ENCODE data around the gene C1orf35. TPM values are rescaled to one million over a fixed set of nuclear protein-coding genes. Genes with fewer than 3 reads are reported as not detected.

C1orf35 gene
- total RNA-seq, 1 donor from 2014 or later, result 22.4 TPM

DNA sequence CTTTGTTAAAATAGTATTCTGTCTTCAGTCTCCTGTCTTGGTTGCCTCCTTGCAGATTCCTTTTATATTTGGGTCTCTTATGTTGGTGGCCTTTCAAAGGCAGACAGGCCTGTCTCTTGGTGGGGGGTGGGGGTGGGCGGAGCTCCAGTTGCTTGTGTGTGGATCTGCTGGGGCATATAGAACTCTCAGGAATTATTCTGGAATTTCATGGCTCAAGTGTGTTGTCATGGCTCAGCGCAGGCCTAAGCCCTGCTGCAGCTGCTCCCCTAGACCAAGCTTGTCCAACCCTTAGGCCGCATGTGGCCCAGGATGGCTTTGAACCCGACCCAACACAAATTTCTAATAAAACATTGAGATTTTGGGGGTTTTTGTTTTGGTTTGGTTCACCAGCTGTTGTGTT lies 8.0 kb downstream of the C1orf35 start:
- DNase-seq (ENCODE audit: low spot score), result no peak

- no peak for DNase-seq (ENCODE audit: low spot score)
Measured at GRCh38 chr1:228094432-228095016, 8.6 kb downstream of the C1orf35 start.

GRCh38 chr1:228093050-228093906 lies 9.8 kb downstream of the C1orf35 start:
- DNase-seq (ENCODE audit: low spot score), result no peak

- DNase-seq (ENCODE audit: low spot score), result no peak
Measured at GRCh38 chr1:228092342-228093049, 10.6 kb downstream of the C1orf35 start.

GRCh38 chr1:228091084-228091483 lies 12.0 kb downstream of the C1orf35 start:
- no peak for DNase-seq (ENCODE audit: low spot score)

- DNase-seq (ENCODE audit: low spot score), result no peak
Measured at GRCh38 chr1:228090613-228091081, 12.5 kb downstream of the C1orf35 start.

DNA sequence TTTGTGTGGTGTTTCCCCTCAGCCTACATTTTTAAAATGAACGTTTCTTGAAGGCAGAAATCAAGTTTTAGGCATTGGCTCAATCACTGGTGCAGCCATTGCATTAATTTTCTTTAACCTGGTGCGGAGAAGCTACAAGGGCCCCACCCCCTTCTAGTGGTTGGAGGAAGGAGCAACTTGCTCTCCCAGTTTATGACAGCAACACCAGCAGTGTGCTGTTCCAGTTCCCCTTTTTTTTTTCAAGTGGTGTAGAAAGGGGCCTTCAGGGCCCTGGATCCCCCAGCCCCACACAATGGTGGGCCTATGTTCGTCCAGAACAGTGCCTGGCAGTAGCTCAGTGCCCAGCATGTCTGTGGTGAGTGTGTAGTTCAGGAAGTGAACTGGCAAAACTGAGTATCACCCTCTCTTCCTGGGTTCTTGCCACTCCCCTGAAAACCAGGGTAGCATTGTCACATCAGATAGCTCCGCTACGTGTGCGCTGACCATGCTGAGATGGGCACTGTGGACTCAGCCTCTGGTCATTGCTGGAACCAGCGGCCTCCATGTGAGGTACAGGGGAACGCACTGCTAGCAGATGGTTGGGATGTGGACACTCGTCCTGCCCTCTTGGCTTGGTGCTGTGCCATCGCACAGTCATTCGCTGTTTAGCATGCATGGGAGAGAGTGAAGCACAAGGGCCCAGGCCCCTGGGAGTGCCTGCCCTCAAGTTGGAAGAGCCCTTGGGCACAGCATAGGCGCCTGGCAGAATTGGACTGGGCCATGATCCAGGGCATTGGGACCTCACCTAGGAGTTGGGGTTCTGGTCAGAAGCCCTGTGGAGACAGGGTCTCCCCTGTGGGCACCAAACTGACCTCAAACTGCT lies 13.4 kb downstream of the C1orf35 start:
- DNase-seq (ENCODE audit: low spot score), result no peak

- no peak for DNase-seq (ENCODE audit: low spot score)
Measured at GRCh38 chr1:228088586-228089498, 14.3 kb downstream of the C1orf35 start.

DNA sequence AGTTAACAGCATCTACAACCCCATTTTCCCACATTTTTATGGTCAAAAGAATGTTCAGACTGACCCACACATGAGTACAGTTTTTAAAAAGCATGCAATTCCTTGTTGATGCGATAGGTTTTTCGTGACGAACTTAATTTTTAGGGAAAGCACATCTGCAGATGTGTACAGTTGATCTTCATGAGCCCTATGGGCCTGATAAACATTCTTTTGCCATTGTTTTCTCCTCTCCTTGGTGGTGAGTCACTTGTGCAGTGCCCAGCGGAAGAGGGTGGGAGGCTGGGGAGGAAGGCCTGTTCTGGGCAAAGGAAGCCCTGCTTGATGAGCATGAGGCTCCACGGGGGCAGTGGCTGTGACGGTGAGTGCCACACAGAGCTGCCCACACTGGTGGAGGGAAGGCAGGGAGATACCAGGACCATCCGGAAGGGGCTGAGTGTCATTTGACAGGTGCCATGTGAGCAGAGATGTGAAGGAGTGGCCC lies 15.3 kb downstream of the C1orf35 start:
- DNase-seq (ENCODE audit: low spot score), result no peak

GRCh38 chr1:228085287-228085951 lies 17.7 kb downstream of the C1orf35 start:
- DNase-seq (ENCODE audit: low spot score), result no peak

GRCh38 chr1:228084797-228085196 lies 18.3 kb downstream of the C1orf35 start:
- DNase-seq (ENCODE audit: low spot score), result no peak

GRCh38 chr1:228084325-228084724 lies 18.8 kb downstream of the C1orf35 start:
- no peak for DNase-seq (ENCODE audit: low spot score)

DNA sequence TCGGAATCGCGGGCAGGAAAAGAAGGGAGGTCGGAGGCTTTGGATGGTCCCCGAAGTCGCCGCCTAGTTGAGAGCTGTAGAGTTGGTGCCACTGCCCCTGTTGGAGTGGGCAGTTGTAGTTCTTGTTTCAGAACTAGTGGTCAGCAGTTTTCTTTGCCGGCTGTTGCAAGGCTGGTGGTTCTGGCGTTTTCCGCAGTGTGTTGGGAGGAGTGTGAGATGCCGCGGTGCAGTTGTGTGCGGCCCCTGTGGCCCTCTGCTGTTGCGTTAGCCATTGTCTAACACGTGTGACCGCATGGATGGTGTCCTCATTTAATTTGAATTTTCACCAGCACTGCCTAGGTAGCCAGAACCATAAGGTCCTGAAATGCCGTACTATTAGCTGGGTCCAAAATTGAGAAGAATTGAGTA lies 19.2 kb downstream of the C1orf35 start:
- no peak for DNase-seq (ENCODE audit: low spot score)

DNA sequence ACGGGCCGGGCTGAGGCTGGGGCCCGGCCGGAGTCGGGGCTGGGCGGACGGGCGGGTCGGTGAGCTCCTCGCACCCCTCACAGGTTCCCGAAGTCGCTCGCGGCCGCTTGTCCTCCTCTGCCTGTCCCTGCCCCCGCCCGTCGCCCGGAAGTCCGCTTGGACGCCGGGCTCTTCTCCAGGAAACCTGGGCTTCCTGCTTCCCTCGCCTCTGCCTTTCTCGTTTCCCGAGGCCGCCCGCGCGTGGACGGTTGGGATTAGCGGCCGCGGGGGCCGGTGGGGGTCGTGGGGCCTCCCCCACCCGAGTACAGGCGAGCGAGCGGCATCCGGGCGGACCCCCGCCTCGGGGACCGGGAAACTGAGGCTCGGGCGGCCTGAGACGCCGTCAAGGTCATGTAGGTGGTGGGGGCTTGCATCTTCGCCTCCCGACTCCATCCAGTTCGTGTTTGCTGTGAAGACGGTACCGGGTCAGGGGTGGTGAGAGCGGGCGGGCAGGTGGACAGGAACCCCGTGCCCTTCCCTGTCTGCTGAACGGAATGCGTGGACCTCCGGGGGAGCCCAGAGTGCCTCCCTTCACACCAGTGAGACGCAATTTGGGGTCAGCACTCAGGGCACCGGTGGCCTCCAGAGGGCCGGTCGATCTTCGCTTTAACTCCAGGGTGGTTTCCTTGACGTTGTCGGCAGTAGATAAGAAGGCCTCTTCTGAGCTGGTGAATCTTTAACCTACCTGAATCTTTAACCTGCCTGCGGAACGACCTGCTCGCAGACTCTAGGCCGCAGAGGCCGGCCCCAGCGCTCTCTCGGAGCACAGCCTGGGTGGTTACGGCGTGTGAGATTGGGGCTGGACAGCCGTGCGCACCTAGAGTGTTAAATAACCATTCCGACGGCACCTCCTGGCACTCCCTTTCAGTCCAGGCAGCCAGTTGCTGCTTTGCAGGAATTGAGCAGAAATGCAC lies 19.9 kb downstream of the C1orf35 start:
- DNase-seq (ENCODE audit: low spot score), result peak; percentile 61

DNA sequence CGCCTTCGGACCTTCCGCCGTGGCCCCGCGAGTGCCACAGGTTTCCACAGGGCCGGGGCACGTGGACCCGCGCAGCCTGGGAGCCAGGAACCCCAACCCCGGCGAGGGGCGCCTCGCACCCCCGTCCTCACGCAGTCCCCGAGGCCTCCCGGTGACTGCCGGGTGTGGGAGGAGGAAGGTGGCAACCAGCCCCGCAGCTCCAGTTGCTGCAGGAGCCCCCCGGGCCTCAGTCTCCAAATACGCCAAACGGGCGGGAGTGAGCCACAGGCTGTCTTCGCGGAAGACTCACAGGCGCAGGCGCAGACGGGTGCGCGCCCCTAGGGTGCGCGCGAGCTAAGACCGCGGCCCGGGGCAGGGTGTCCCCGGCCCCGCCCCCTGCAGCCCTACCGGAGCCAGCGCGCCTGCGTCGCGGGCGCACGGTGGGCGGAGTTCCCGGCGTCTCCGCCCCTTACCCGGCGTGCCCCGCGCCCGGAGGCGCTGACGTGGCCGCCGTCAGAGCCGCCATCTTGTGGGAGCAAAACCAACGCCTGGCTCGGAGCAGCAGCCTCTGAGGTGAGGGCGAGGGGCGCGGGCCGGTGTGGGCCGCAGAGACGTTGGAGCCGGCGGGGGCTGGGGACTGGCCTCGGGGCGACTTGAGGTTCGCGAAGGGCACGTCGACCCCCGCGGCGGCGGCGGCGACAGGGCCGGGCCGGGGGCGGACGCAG lies 20.8 kb downstream of the C1orf35 start, which contains the start of gene ARF1:
Gene ARF1, plus strand, starts transcription at position 495 of the 704 bp plus-strand sequence. CDS start 14,407 bp downstream, outside the sequence.
- peak; percentile 92 for DNase-seq (ENCODE audit: low spot score)

GRCh38 chr1:228081578-228082213 lies 21.4 kb downstream of the C1orf35 start:
- no peak for DNase-seq (ENCODE audit: low spot score)

DNA sequence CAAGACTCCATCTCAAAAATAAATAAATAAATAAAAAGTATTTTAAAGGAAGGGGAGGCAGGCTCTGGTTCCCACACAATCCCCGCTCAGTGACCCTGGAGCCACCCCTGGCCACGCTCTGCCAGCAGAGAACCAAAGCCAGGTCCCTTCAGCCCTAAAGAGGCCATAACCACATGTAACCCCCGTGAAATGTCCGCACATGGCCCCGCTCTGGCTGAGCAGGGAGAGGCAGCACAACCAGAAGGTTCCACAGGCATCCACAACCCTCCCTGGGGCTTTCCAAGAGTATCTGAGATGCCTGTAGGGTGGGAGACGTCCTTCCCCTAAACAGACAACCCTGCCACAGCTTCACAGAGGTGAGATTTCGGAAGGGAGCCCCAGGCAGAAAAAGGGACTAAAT lies 22.0 kb downstream of the C1orf35 start:
- no peak for DNase-seq (ENCODE audit: low spot score)

All from mucosa of gallbladder (tissue), 1 donor.